ENCODE data around the gene NMD3.

The NMD3 gene

DNA sequence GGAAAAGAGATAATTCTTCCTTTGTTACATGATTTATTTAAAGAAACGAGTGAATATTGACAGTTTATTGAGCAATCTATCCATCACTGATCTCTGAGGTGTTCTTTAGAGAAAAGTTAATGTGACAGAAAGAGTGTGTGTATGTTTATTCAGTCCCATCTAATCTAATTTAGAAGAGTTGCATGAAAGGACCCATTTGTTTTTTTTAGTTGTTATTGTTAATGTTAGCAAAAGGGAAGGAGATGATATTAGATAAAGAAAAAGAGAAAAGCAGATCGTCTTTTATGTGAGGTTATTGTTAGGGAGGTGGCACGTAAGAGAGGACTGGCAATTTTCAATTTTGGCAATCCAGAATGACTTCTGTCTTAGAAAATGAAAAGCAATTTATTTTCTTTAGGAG lies 46.5 kb downstream of the NMD3 start:
- no peak for DNase-seq (ENCODE audit: extremely low read depth, low read depth)
- TF ChIP-seq, protein P1, sequence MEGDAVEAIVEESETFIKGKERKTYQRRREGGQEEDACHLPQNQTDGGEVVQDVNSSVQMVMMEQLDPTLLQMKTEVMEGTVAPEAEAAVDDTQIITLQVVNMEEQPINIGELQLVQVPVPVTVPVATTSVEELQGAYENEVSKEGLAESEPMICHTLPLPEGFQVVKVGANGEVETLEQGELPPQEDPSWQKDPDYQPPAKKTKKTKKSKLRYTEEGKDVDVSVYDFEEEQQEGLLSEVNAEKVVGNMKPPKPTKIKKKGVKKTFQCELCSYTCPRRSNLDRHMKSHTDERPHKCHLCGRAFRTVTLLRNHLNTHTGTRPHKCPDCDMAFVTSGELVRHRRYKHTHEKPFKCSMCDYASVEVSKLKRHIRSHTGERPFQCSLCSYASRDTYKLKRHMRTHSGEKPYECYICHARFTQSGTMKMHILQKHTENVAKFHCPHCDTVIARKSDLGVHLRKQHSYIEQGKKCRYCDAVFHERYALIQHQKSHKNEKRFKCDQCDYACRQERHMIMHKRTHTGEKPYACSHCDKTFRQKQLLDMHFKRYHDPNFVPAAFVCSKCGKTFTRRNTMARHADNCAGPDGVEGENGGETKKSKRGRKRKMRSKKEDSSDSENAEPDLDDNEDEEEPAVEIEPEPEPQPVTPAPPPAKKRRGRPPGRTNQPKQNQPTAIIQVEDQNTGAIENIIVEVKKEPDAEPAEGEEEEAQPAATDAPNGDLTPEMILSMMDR (IDR thresholded peaks at IDR 0.05; ENCODE audit: low read depth, low read length) = no peak

DNA sequence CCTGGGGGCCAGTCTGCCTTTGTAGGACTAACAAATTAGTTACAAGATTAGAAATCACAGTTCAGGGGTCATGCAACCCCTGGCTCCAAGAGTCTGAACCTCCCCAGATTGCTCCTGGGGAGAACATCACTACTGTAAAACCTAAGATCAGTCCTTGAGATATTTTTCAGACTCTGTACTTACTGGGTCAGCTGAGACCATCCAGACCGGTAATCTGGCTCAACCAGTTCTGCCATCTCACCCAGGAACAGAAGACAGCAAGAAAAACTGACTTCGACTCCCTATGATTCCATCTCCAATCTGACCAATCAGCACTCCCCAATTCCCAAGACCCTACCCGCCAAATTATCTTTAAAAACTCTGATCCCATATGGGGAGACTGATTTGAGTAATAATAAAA lies 47.5 kb downstream of the NMD3 start:
- DNase-seq (ENCODE audit: extremely low read depth, low read depth) = no peak

DNA sequence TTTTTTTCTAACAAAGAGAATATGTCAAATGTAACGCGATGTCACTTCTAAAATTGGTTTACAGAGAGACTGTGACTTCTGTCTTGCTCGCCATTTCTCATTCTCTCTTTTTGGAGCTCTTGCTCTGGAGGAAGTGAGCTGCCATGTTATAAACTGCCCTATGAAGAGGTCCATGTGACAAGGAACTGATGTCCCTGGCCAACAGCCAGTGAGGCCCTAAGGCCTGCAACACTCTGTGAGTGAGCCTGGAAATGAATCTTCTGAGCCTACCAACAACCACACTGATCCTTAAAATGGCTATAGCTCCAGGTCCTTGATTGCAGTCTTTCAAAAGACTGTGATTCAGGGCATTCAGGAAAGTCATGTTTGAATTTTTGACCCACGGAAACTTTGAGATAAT lies 49.9 kb downstream of the NMD3 start:
- DNase-seq (ENCODE audit: extremely low read depth, low read depth) = no peak

More for the DNA sequence above, 47.5 kb downstream of the NMD3 start:
- TF ChIP-seq, protein P1 (IDR thresholded peaks at IDR 0.05; ENCODE audit: low read depth, low read length) = no peak

DNA sequence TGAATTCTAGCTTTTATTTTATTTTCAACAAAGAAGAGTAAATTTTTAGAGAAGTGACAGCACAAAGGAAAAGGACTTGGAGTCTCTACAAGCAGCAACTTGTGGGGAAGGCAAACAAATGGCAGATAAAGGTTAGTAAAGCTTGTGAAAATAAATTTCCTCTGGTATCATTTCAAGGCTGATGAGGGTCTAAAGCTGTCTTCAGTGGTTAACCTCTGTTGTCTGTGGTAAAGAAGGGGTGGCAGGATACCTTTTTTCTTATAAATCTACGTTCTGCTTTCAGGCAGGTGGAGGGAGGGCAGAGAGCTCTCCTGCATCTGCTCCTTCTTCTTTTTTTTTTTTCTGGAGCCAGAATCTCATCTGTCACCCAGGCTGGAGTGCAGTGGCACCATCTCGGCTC lies 50.5 kb downstream of the NMD3 start:
- TF ChIP-seq, protein P1 (IDR thresholded peaks at IDR 0.05; ENCODE audit: low read depth, low read length) = no peak
- DNase-seq (ENCODE audit: extremely low read depth, low read depth) = no peak

More for the DNA sequence above, 49.9 kb downstream of the NMD3 start:
- TF ChIP-seq, protein P1 (IDR thresholded peaks at IDR 0.05; ENCODE audit: low read depth, low read length) = no peak

DNA sequence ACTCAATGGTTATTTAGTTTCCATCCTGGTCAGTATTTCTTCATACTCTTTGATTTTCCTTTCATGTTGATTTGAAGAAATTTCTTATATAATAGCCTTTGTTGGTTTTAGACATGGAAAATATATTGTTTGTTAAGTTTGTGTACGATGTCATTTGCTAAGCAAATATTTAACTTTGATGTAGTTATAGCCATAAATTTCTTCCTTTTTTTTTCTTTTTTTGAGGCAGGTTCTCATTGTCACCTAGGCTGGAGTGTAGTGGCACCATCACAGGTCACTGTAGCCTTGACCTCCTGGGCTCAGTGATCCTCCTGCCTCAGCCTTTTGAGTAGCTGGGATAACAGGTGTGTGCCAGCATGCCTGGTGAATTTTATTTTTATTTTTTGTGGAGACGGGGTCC lies 51.4 kb downstream of the NMD3 start:
- TF ChIP-seq, protein P1 (IDR thresholded peaks at IDR 0.05; ENCODE audit: low read depth, low read length) = no peak
- DNase-seq (ENCODE audit: extremely low read depth, low read depth) = no peak

DNA sequence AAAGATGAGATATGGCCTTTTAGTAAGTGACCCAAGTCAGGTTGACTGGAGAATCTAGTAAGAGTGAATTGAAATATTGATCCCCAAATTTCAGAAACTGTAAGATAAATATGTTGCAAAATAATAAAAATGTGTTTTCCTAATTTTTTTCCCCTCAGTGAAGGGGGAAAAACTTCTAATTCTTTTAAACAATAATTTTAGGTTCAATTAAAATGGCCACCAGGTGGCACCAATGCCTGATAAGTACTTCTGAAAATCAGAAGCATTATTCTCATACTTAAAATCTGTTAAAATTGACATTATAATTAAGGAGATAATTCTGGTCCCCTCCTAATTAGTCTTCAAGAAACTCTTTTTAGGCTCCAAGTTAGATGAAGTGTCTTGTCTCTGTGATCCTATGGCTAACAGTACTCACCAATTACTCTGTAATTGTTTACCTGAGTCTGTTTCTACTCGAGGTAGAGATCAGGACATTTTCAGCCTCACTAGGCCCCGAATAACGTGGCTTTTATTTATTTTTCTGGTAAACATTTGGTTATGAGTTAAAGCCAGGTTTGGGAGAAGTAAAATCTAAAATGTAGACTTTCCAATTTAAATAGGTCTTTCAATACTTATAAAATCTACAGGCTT lies 52.6 kb downstream of the NMD3 start:
- DNase-seq (ENCODE audit: extremely low read depth, low read depth) = no peak
- TF ChIP-seq, protein P1 (IDR thresholded peaks at IDR 0.05; ENCODE audit: low read depth, low read length) = peak; percentile 38

DNA sequence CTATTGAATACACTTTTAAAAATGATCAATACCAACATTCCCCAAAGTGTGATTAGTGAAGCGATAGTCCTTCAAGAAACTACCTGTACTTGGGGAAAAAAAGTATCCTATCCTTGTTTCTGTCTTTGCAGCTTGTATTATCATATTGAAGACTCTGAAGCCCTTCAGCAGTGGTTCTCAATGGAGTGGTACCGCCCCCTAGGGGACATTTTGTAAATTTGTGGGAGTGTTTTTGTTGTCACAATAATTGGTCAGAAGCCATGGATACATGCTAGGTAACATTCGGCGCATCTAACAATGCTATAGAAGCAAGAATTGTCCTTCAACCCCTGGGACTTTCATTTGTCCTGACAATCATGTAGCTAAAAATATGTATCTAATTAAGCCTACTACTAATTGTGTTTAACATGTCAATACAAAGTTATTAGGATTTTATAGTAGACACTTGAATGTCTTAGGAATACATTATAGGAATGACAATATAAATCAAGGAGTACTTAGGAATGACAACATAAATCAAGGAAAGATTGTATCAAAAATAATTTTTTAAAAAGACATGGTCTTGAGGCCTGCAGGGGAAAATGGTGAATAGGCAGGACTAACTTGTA lies 53.7 kb downstream of the NMD3 start:
- no peak for DNase-seq (ENCODE audit: extremely low read depth, low read depth)
- TF ChIP-seq, protein P1 (IDR thresholded peaks at IDR 0.05; ENCODE audit: low read depth, low read length) = peak; percentile 61
